NT2/D1 (cell line): ENCODE measurements around the gene SLC35G3.

Experiments
- DNase-seq: peaks from one replicate; pipeline ENCODE4 v3.0.0-alpha.2; 2011; ENCODE audit warnings: low read depth, low spot score
- H3K27me3 ChIP-seq: 2 replicates; pipeline ENCODE4 v1.6.0; 2011; ENCODE audit warnings: mild to moderate bottlenecking; ENCODE audit not compliant: insufficient read length, insufficient read depth
- H3K36me3 ChIP-seq: 2 replicates; pipeline ENCODE4 v1.6.1; 2011; ENCODE audit warnings: mild to moderate bottlenecking, low read length, mixed read lengths; ENCODE audit not compliant: insufficient read depth, insufficient read length
- H3K4me1 ChIP-seq: 2 replicates; pipeline ENCODE4 v1.5.1; 2011; ENCODE audit not compliant: insufficient read depth, insufficient read length
- H3K4me3 ChIP-seq: 2 replicates; pipeline ENCODE4 v1.5.1; 2011; ENCODE audit warnings: low read depth; ENCODE audit not compliant: insufficient read length
- H3K9ac ChIP-seq: 2 replicates; pipeline ENCODE4 v1.6.0; 2011; ENCODE audit warnings: low read depth; ENCODE audit not compliant: insufficient read length
- H3K9me3 ChIP-seq: 2 replicates; pipeline ENCODE4 v1.5.1; 2011; ENCODE audit warnings: mild to moderate bottlenecking, low read length; ENCODE audit not compliant: insufficient read depth
- SUZ12 ChIP-seq: IDR thresholded peaks from 2 replicates; pipeline ENCODE4 v1.6.1; 2011; ENCODE audit not compliant: insufficient read length, insufficient read depth; ENCODE audit errors: extremely low read depth
- YY1 ChIP-seq: IDR thresholded peaks from 2 replicates; pipeline ENCODE4 v1.6.1; 2011; ENCODE audit not compliant: insufficient read length, insufficient read depth
- ZNF274 ChIP-seq: IDR thresholded peaks from 2 replicates; pipeline ENCODE4 v1.6.1; 2011; ENCODE audit warnings: mild to moderate bottlenecking, low read depth, low read length

Gene SLC35G3

GRCh38 chr17:35192708-35193107 is 1.5 kb downstream of the SLC35G3 start:
- Histone ChIP-seq H3K9me3 (peaks cover 9% of the 10 kb centered on the region; the same call in 1 of the 2 replicates), H3K4me3 (no peak overlapping the region), H3K27me3 (no peaks in the 10 kb centered on the region), H3K9ac (no peak overlapping the region), H3K36me3 (no peaks in the 10 kb centered on the region), H3K4me1 (no peaks in the 10 kb centered on the region)
- TF ChIP-seq ZNF274, result no peak
- TF ChIP-seq YY1, result no peak
- no peak for TF ChIP-seq SUZ12
- no peak for DNase-seq

- H3K9me3 ChIP-seq, result peaks cover 9% of the 10 kb centered on the region; the same call in 1 of the 2 replicates
- no peak for DNase-seq
- TF ChIP-seq YY1 (no peak), ZNF274 (no peak), SUZ12 (no peak)
Measured at GRCh38 chr17:35191001-35191695, 3.0 kb downstream of the SLC35G3 start.

GRCh38 chr17:35189291-35189690 is 4.9 kb downstream of the SLC35G3 start:
- no peak for TF ChIP-seq YY1
- no peak for TF ChIP-seq SUZ12
- no peak for TF ChIP-seq ZNF274

More at GRCh38 chr17:35191001-35191695, 3.0 kb downstream of the SLC35G3 start:
- Histone ChIP-seq H3K36me3 (no peaks in the 10 kb centered on the region), H3K9ac (no peak overlapping the region), H3K27me3 (no peaks in the 10 kb centered on the region), H3K4me1 (no peaks in the 10 kb centered on the region), H3K4me3 (no peak overlapping the region)

GRCh38 chr17:35188111-35188510 is 6.1 kb downstream of the SLC35G3 start:
- DNase-seq, result no peak
- Histone ChIP-seq H3K27me3 (no peaks in the 10 kb centered on the region), H3K36me3 (no peaks in the 10 kb centered on the region)

More at GRCh38 chr17:35189291-35189690, 4.9 kb downstream of the SLC35G3 start:
- Histone ChIP-seq H3K36me3 (no peaks in the 10 kb centered on the region), H3K27me3 (no peaks in the 10 kb centered on the region), H3K4me3 (no peak overlapping the region), H3K9ac (no peak overlapping the region), H3K9me3 (peaks cover 9% of the 10 kb centered on the region; the same call in 1 of the 2 replicates), H3K4me1 (no peaks in the 10 kb centered on the region)
- DNase-seq, result no peak

GRCh38 chr17:35187481-35187880 is 6.7 kb downstream of the SLC35G3 start:
- H3K9ac ChIP-seq, result no peak overlapping the region
- no peak overlapping the region for H3K4me3 ChIP-seq
- TF ChIP-seq SUZ12 (no peak), ZNF274 (no peak), YY1 (no peak)
- no peaks in the 10 kb centered on the region for H3K4me1 ChIP-seq
- peaks cover 9% of the 10 kb centered on the region; the same call in 1 of the 2 replicates for H3K9me3 ChIP-seq
- no peaks in the 10 kb centered on the region for H3K36me3 ChIP-seq
- DNase-seq, result no peak
- no peaks in the 10 kb centered on the region for H3K27me3 ChIP-seq

More at GRCh38 chr17:35188111-35188510, 6.1 kb downstream of the SLC35G3 start:
- H3K4me3 ChIP-seq, result no peak overlapping the region
- peaks cover 9% of the 10 kb centered on the region; the same call in 1 of the 2 replicates for H3K9me3 ChIP-seq
- H3K4me1 ChIP-seq, result no peaks in the 10 kb centered on the region
- H3K9ac ChIP-seq, result no peak overlapping the region
- TF ChIP-seq ZNF274, result no peak
- no peak for TF ChIP-seq YY1
- no peak for TF ChIP-seq SUZ12

GRCh38 chr17:35185849-35186248 is 8.3 kb downstream of the SLC35G3 start:
- no peak for TF ChIP-seq ZNF274
- TF ChIP-seq SUZ12, result no peak
- TF ChIP-seq YY1, result no peak
- Histone ChIP-seq H3K4me3 (no peak overlapping the region), H3K9me3 (peaks cover 9% of the 10 kb centered on the region; the same call in 1 of the 2 replicates), H3K27me3 (no peaks in the 10 kb centered on the region), H3K4me1 (no peaks in the 10 kb centered on the region), H3K9ac (no peak overlapping the region), H3K36me3 (no peaks in the 10 kb centered on the region)
- DNase-seq, result no peak

- no peaks in the 10 kb centered on the region for H3K4me1 ChIP-seq
- no peak overlapping the region for H3K4me3 ChIP-seq
- TF ChIP-seq SUZ12 (no peak), ZNF274 (no peak), YY1 (no peak)
- H3K36me3 ChIP-seq, result no peaks in the 10 kb centered on the region
- H3K9me3 ChIP-seq, result peaks cover 3% of the 10 kb centered on the region; the same call in 1 of the 2 replicates
- H3K9ac ChIP-seq, result no peak overlapping the region
- H3K27me3 ChIP-seq, result no peaks in the 10 kb centered on the region
- no peak for DNase-seq
Measured at GRCh38 chr17:35184274-35184673, 9.9 kb downstream of the SLC35G3 start.
